ENCODE measurements around the gene ZMYND8.

DNA sequence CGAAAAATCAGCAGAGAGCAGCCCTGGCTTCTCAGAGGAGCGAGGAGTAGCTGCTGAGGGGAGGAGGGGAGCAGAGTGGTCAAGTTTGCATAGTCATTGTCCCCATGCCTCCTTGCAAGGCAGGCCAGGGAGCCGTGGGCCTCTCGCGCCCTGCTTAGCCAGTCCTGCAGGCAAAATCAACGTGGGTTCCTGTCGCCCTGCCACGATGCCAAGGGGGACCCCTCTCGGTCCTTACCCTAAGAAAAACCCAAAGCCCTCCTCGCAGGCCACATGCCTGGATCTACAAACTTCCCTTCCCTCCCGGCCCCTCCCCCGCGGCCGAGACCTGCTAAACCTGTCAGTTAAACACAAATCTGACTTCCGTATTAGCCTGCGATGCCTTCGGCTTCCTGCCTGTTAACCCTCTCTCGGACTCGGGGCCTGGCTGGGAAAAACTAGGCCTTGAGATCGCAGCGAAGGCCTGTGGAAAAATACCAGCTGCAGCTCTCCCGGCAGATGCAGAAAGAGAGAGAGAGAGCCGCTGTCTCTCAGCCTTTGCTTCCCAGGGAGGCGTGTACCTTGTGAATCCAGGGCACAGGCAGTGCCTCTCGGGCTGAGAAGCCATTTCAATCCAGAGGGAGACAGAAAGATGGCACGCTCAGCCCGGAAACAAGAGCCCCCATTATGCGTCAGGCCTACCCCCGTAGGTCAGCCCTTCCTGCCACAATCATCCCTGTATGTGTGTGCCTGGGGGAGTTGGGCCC lies 968 bp upstream of the ZMYND8 start:
- TF ChIP-seq, protein P1, sequence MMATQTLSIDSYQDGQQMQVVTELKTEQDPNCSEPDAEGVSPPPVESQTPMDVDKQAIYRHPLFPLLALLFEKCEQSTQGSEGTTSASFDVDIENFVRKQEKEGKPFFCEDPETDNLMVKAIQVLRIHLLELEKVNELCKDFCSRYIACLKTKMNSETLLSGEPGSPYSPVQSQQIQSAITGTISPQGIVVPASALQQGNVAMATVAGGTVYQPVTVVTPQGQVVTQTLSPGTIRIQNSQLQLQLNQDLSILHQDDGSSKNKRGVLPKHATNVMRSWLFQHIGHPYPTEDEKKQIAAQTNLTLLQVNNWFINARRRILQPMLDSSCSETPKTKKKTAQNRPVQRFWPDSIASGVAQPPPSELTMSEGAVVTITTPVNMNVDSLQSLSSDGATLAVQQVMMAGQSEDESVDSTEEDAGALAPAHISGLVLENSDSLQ (IDR thresholded peaks at IDR 0.05): peak; percentile 93
- no peak for TF ChIP-seq CTBP1 (IDR thresholded peaks at IDR 0.05; ENCODE audit: borderline replicate concordance)
- TF ChIP-seq FOXK2 (IDR thresholded peaks at IDR 0.05): no peak
- no peak for TF ChIP-seq BHLHE40 (IDR thresholded peaks at IDR 0.05; ENCODE audit: borderline replicate concordance)
